Retinal pigment epithelial cell (primary cell): ENCODE data around the gene SFXN4.

Source experiments
- DNase-seq: peaks from one replicate; pipeline ENCODE4 v3.0.0-alpha.2; 2010; ENCODE audit warnings: low read depth
- H3K4me3 ChIP-seq: 2 replicates; pipeline ENCODE4 v1.5.1; 2011; ENCODE audit warnings: mild to moderate bottlenecking, low read length, control low read depth, moderate library complexity
- TF ChIP-seq, protein P1 (sequence below): conservative IDR thresholded peaks from 2 replicates; pipeline ENCODE4 v1.5.1; 2011; ENCODE audit warnings: low read depth, low read length, control low read depth, inconsistent platforms

The SFXN4 gene

DNA sequence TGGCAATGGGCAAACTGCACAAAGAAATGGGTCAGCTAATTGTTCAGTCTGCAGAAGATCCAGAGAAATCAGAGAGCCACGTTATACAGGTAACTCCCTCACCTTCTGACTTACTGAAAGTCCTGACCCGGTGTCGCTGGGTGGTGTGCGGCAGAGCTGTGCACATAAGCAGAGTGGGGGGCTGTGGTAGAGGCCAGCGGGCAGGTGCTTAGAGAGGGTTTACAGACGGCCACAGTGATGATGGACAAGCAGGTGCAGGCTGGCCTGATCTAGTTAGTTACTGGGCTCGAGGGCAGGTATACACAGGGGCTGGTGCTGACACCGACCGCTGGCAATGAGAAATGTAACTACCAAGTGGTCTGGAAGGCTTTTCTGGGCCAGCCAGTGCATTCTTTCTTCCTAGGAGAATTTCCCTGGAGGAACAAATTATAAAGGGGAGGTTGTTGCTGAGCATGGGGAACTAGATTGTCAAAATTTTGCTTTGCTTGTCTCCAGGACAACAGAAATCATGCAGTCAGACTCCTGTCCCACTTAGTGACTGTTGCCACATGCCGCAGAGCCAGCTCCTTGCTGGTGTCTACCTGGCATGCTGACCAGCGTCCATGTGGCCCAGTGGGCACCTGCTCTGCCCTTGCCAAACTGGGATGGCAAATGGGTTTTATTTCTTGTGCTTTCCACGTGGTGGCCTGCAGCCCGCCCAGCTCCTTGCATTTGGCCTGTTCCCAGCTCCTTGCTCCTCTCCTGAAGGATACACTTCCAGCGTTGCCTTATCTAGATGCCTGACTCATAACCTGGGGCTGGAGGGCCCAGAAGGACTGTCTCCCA is 32.8 kb downstream of the SFXN4 start:
- no peak overlapping the region for H3K4me3 ChIP-seq
- TF ChIP-seq, protein P1, sequence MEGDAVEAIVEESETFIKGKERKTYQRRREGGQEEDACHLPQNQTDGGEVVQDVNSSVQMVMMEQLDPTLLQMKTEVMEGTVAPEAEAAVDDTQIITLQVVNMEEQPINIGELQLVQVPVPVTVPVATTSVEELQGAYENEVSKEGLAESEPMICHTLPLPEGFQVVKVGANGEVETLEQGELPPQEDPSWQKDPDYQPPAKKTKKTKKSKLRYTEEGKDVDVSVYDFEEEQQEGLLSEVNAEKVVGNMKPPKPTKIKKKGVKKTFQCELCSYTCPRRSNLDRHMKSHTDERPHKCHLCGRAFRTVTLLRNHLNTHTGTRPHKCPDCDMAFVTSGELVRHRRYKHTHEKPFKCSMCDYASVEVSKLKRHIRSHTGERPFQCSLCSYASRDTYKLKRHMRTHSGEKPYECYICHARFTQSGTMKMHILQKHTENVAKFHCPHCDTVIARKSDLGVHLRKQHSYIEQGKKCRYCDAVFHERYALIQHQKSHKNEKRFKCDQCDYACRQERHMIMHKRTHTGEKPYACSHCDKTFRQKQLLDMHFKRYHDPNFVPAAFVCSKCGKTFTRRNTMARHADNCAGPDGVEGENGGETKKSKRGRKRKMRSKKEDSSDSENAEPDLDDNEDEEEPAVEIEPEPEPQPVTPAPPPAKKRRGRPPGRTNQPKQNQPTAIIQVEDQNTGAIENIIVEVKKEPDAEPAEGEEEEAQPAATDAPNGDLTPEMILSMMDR, result no peak
- no peak for DNase-seq

DNA sequence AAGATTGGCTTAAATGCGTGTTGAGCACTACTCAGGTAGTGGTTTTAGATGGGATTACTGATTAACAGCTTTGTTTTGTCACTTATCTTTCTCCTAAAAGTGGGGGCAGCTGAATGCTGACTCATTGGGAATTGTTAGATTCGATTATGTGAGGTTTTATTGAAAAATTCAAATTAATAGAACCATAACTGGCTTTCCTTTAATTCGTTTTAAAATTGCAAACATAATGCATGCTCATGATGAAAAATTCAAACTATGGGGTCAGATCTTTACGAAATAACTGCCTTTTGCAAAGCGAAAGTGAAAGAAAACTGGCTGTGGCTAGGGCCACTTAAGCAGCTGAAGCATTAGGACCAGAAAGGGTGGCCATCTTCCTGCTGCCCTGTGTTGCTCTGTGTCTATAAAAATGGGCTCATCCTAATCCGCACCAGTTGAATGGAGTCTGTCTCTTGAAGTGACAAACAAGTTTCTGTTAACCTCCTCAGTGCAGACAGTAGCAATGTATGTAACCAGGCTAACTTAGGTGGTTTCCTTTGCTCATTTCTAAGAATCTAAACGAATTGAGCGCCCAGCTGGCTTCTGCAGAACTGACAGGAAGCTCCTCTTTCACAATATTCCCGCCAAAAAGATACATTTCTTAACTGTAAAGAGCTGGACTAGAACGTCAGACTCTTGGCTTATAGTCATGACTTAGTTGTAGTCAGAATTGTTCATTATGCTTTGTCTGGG is 33.8 kb downstream of the SFXN4 start:
- TF ChIP-seq, protein P1, result no peak
- no peak for DNase-seq
- H3K4me3 ChIP-seq, result no peak overlapping the region

DNA sequence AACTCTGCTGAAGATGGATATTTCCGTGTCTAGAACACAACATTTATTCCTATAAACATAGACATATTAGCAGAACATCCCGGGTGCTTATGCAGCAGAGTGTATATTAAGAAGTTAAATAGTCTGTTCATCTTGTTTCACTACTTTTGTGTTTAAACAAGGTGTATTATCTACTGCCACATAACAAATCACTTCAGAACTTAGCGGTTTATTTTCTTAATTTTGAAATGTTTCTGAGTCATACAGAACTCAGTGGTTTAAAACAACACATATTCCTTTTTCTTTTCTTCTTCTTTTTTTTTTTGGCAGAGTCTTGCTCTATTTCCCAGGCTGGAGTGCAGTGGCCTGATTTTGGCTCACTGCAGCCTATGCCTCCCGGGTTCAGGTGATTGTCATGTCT is 35.8 kb downstream of the SFXN4 start:
- TF ChIP-seq, protein P1, result no peak
- no peak overlapping the region for H3K4me3 ChIP-seq
- no peak for DNase-seq

DNA sequence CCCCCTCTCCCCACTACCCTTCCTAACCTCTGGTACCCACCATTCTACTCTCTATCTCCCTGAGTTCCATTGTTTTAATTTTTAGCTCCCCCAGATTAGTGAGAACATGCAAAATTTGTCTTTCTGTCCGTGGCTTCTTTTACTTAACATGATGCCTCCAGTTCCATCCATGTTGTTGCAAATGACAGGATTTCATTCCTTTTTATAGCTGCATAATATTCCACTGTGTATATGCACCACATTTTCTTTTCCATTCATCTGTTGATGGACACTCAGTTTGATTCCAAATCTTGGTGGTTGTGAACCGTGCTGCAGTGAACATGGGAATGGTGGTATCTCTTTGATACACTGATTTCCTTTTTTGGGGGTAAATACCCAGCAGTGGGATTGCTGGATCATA is 39.6 kb downstream of the SFXN4 start:
- TF ChIP-seq, protein P1, result no peak
- no peak for DNase-seq
- H3K4me3 ChIP-seq, result no peak overlapping the region

DNA sequence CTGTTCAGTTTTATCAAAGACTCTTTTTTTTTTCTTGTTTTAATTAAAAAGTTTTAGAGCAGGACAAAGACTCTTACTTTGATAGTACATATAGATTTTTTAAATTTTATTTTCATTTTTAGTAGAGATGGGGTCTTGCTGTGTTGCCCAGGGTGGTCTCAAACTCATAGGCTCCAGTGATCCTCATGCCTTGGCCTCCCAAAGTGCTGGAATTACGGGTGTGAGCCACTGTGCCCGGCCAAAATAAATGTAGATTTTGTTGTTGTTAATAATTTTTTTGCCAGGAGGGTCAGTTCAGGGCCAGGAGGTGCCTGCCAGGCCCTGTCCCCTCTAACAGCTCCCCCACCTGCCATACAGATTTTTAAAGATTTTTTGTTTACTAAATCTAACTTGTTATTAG is 44.6 kb downstream of the SFXN4 start:
- no peak overlapping the region for H3K4me3 ChIP-seq
- DNase-seq, result no peak
- TF ChIP-seq, protein P1, result no peak

DNA sequence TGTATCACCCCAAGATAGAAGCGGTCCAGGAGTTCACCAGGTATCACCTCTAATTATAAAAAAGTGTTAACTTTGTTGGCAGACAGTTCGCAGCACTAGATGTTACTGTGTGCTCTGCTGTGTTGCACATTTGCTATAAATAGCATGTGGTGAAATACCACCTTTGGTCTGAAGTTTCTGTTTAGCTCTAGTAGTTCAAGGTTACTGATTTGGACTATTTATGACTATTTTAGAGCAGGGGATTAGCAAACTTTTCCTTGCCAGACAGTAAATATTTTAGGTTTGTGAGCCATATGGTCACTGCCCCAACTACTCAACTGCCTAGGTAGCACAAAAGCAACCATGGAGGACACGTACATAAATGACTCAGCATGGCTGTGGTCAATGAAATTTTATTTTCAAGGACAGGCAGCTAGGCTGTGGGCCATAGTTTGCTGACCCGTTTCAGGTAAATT is 45.1 kb downstream of the SFXN4 start:
- H3K4me3 ChIP-seq, result no peak overlapping the region
- TF ChIP-seq, protein P1, result no peak
- no peak for DNase-seq
